Measurements from ENCODE around the gene CHD9.

DNA sequence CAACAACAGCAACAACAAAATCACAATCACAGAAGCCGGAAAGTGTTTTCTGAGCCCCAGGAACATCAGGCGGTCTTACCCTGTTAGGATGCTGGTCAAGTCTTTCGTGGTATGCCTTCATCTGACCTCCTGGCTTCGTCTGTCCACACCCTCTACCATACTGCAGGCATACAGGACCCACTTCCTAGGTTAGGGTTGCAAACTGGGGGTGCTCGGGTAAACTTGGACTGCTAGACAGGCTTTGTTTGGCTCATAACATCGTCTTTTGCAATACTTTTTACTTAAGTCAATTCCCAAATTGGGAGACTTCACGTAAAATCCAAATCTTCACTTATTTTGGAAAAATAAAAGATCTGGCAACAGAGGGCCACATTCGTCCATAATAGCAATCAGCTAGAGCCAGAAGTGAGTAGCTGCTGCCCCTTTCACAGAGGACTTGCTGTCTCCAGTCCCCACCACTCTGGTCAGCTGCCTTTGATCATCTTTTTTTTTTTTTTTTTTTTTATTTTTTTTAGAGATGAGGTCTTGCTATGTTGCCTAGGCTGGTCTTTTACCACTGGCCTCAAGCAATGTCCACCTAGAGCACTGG lies 30.0 kb downstream of the CHD9 start:
- no peak for TF ChIP-seq ZNF658 (tag by site-specific recombination; IDR thresholded peaks at IDR 0.05)
- TF ChIP-seq, protein P1, sequence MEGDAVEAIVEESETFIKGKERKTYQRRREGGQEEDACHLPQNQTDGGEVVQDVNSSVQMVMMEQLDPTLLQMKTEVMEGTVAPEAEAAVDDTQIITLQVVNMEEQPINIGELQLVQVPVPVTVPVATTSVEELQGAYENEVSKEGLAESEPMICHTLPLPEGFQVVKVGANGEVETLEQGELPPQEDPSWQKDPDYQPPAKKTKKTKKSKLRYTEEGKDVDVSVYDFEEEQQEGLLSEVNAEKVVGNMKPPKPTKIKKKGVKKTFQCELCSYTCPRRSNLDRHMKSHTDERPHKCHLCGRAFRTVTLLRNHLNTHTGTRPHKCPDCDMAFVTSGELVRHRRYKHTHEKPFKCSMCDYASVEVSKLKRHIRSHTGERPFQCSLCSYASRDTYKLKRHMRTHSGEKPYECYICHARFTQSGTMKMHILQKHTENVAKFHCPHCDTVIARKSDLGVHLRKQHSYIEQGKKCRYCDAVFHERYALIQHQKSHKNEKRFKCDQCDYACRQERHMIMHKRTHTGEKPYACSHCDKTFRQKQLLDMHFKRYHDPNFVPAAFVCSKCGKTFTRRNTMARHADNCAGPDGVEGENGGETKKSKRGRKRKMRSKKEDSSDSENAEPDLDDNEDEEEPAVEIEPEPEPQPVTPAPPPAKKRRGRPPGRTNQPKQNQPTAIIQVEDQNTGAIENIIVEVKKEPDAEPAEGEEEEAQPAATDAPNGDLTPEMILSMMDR (tag by site-specific recombination; IDR thresholded peaks at IDR 0.05) = no peak
- TF ChIP-seq TCF7L2 (IDR thresholded peaks at IDR 0.05; ENCODE audit: borderline replicate concordance, low read depth, low read length) = no peak
- TF ChIP-seq, protein P2, sequence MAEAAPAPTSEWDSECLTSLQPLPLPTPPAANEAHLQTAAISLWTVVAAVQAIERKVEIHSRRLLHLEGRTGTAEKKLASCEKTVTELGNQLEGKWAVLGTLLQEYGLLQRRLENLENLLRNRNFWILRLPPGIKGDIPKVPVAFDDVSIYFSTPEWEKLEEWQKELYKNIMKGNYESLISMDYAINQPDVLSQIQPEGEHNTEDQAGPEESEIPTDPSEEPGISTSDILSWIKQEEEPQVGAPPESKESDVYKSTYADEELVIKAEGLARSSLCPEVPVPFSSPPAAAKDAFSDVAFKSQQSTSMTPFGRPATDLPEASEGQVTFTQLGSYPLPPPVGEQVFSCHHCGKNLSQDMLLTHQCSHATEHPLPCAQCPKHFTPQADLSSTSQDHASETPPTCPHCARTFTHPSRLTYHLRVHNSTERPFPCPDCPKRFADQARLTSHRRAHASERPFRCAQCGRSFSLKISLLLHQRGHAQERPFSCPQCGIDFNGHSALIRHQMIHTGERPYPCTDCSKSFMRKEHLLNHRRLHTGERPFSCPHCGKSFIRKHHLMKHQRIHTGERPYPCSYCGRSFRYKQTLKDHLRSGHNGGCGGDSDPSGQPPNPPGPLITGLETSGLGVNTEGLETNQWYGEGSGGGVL (tag by site-specific recombination; IDR thresholded peaks at IDR 0.05) = no peak
- no peak for TF ChIP-seq ZEB2 (tag by site-specific recombination; IDR thresholded peaks at IDR 0.05)
- no peak for TF ChIP-seq HOXC10 (CRISPR knock-in tag; IDR thresholded peaks at IDR 0.05)
- TF ChIP-seq HOXA7 (CRISPR knock-in tag; IDR thresholded peaks at IDR 0.05; ENCODE audit: borderline replicate concordance) = no peak
- TF ChIP-seq ZNF596 (tag by site-specific recombination; IDR thresholded peaks at IDR 0.05) = no peak
- no peak for TF ChIP-seq ZNF48 (tag by site-specific recombination; IDR thresholded peaks at IDR 0.05)
- no peak for TF ChIP-seq ZNF501 (tag by site-specific recombination; IDR thresholded peaks at IDR 0.05)

All from HEK293 (cell line).